SK-N-SH (cell line): Measurements from ENCODE around the gene KIF11. TPM values are rescaled to one million over a fixed set of nuclear protein-coding genes. Genes with fewer than 3 reads are reported as not detected.

Experiments
- CTCF ChIA-PET: fragments of 300-600, 350-600 bp; formaldehyde crosslinking; extraction: SDS; loops from one replicate; lab custom pipeline; 2021; lab: Yijun Ruan, JAX
- POLR2A ChIA-PET: fragments of 350-600 bp; sonication (Branson Sonifier 250); formaldehyde crosslinking; extraction: SDS; loops from one replicate; lab custom pipeline; 2020; ENCODE audit warnings: antibody characterized with exemption, inconsistent platforms; lab: Yijun Ruan, JAX
- DNase-seq: peaks from one replicate; pipeline ENCODE4 v3.0.0; 2012
- H2AFZ ChIP-seq: fragments of 200-600 bp; sonication (generic); 2 replicates; pipeline ENCODE4 v1.8.1; 2016; ENCODE audit warnings: antibody characterized with exemption, mild to moderate bottlenecking, low read depth
- H3F3A ChIP-seq: fragments of 200-600 bp; sonication (generic); replicated peaks from 2 replicates; pipeline ENCODE3; 2016; ENCODE audit warnings: antibody characterized with exemption, mild to moderate bottlenecking; ENCODE audit not compliant: insufficient read depth
- H3K27ac ChIP-seq, 2 experiments: fragments of 200-500 bp in 1 of 2; fragments of 200-600 bp in 1 of 2; sonication (Bioruptor generic) in 1 of 2; sonication (generic), shearing (Covaris generic) in 1 of 2; 2 replicates each; pipeline versions ENCODE4 v1.5.1 to v1.6.1; 2014 to 2016; ENCODE audit warnings: low read depth in 2 of 2, inconsistent platforms in 1 of 2, low read length in 1 of 2, mild to moderate bottlenecking in 1 of 2, mixed read lengths in 1 of 2
- H3K27me3 ChIP-seq: fragments of 200-600 bp; sonication (generic), shearing (Covaris generic); 2 replicates; pipeline ENCODE4 v1.6.1; 2016; ENCODE audit warnings: mixed run types; ENCODE audit not compliant: insufficient read depth
- H3K36me3 ChIP-seq, 2 experiments: fragments of 200-500 bp in 1 of 2; fragments of 200-600 bp in 1 of 2; sonication (Bioruptor generic) in 1 of 2; sonication (generic) in 1 of 2; replicated peaks in 1 of 2; 2 replicates each; pipeline versions ENCODE3 to v1.5.1; 2014 to 2016; ENCODE audit warnings: low read length in 1 of 2, mild to moderate bottlenecking in 1 of 2; ENCODE audit not compliant: insufficient read depth in 2 of 2, control insufficient read depth in 1 of 2
- H3K4me1 ChIP-seq, 2 experiments: fragments of 200-500 bp in 1 of 2; fragments of 200-600 bp in 1 of 2; sonication (Bioruptor generic) in 1 of 2; sonication (generic), shearing (Covaris generic) in 1 of 2; 2 replicates each; pipeline versions ENCODE4 v1.5.1 to v1.6.1; 2014 to 2016; ENCODE audit warnings: low read depth in 1 of 2, low read length in 1 of 2, mixed run types in 1 of 2; ENCODE audit not compliant: insufficient read depth in 2 of 2, control insufficient read depth in 1 of 2
- H3K4me2 ChIP-seq: fragments of 200-600 bp; sonication (generic), shearing (Covaris generic); 2 replicates; pipeline ENCODE4 v1.6.1; 2017; ENCODE audit warnings: mixed run types
- H3K4me3 ChIP-seq, 2 experiments: fragments of 200-500 bp in 1 of 2; fragments of 200-600 bp in 1 of 2; sonication (Bioruptor generic) in 1 of 2; sonication (generic), shearing (Covaris generic) in 1 of 2; 2 replicates each; pipeline versions ENCODE4 v1.5.1 to v1.8.1; 2014 to 2016; ENCODE audit warnings: low read depth in 2 of 2, inconsistent platforms in 1 of 2, low read length in 1 of 2, mild to moderate bottlenecking in 1 of 2, mixed read lengths in 1 of 2, moderate library complexity in 1 of 2
- H3K79me2 ChIP-seq: fragments of 200-600 bp; sonication (generic); 2 replicates; pipeline ENCODE4 v1.8.1; 2017; ENCODE audit warnings: mild to moderate bottlenecking; ENCODE audit not compliant: insufficient read depth
- H3K9ac ChIP-seq: fragments of 200-600 bp; sonication (generic); 2 replicates; pipeline ENCODE4 v1.6.1; 2017; ENCODE audit warnings: mixed run types
- H3K9me2 ChIP-seq: fragments of 200-600 bp; sonication (generic); 2 replicates; pipeline ENCODE4 v1.6.1; 2017; ENCODE audit warnings: mixed run types
- H3K9me3 ChIP-seq: fragments of 200-600 bp; sonication (generic); 2 replicates; pipeline ENCODE4 v1.6.1; 2017; ENCODE audit warnings: mixed run types, mild to moderate bottlenecking, moderate library complexity
- H4K20me1 ChIP-seq: fragments of 200-600 bp; sonication (generic); 2 replicates; pipeline ENCODE4 v1.6.1; 2017; ENCODE audit warnings: mild to moderate bottlenecking, mixed run types; ENCODE audit not compliant: insufficient read depth
- CHD2 ChIP-seq: fragments of 150-350 bp; IDR thresholded peaks from 2 replicates; pipeline ENCODE4 v1.6.1; 2018; ENCODE audit warnings: low read length; ENCODE audit not compliant: partially characterized antibody
- CTCF ChIP-seq: fragments of 200-600 bp; sonication (generic); IDR thresholded peaks from 2 replicates; pipeline ENCODE4 v1.6.1; 2017; ENCODE audit warnings: antibody characterized with exemption, mild to moderate bottlenecking, moderate library complexity
- ELF1 ChIP-seq: IDR thresholded peaks from 2 replicates; pipeline ENCODE4 v1.4.0; 2012
- EZH2phosphoT487 ChIP-seq: fragments of 200-600 bp; sonication (generic); IDR thresholded peaks from 2 replicates; pipeline ENCODE4 v1.6.1; 2017; ENCODE audit warnings: low read depth, mixed run types, mild to moderate bottlenecking, antibody characterized with exemption, moderate library complexity, borderline replicate concordance
- FOSL2 ChIP-seq: IDR thresholded peaks from 2 replicates; pipeline ENCODE4 v1.4.0; 2012; ENCODE audit warnings: low read depth, mild to moderate bottlenecking, moderate library complexity, borderline replicate concordance
- FOXM1 ChIP-seq: IDR thresholded peaks from 2 replicates; pipeline ENCODE4 v1.4.0; 2012; ENCODE audit warnings: low read depth, mild to moderate bottlenecking
- GABPA ChIP-seq: IDR thresholded peaks from 2 replicates; pipeline ENCODE4 v1.4.0; 2012; ENCODE audit warnings: low read depth, mild to moderate bottlenecking
- GATA2 ChIP-seq: sonication (generic); formaldehyde crosslinking; IDR thresholded peaks from 2 replicates; pipeline ENCODE4 v1.5.0; 2020; ENCODE audit warnings: mild to moderate bottlenecking, missing genetic modification reagents
- IRF3 ChIP-seq: fragments of 150-350 bp; IDR thresholded peaks from 2 replicates; pipeline ENCODE4 v1.6.1; 2016; ENCODE audit warnings: mild to moderate bottlenecking, low read depth, low read length
- JUND ChIP-seq: IDR thresholded peaks from 2 replicates; pipeline ENCODE4 v1.4.0; 2012
- MAX ChIP-seq: IDR thresholded peaks from 2 replicates; pipeline ENCODE4 v1.4.0; 2012; ENCODE audit warnings: low read depth
- NFIC ChIP-seq: IDR thresholded peaks from 2 replicates; pipeline ENCODE4 v1.4.0; 2012; ENCODE audit warnings: borderline replicate concordance
- NRF1 ChIP-seq: IDR thresholded peaks from 2 replicates; pipeline ENCODE4 v1.6.1; 2012; ENCODE audit warnings: low read depth, mild to moderate bottlenecking, low read length
- PBX3 ChIP-seq: IDR thresholded peaks from 2 replicates; pipeline ENCODE4; 2012
- POLR2AphosphoS5 ChIP-seq: IDR thresholded peaks from 2 replicates; pipeline ENCODE4 v1.6.1; 2012; ENCODE audit warnings: low read depth, low read length
- RCOR1 ChIP-seq: fragments of 150-350 bp; IDR thresholded peaks from 2 replicates; pipeline ENCODE4 v1.6.1; 2017; ENCODE audit warnings: antibody characterized with exemption, low read length
- SIN3A ChIP-seq: IDR thresholded peaks from 2 replicates; pipeline ENCODE4 v1.6.1; 2012; ENCODE audit warnings: low read depth, mild to moderate bottlenecking, low read length, moderate library complexity, borderline replicate concordance
- SMC3 ChIP-seq: IDR thresholded peaks from 2 replicates; pipeline ENCODE4 v1.6.1; 2012; ENCODE audit warnings: low read depth, low read length, improper control_type of control experiment
- TCF12 ChIP-seq: IDR thresholded peaks from 2 replicates; pipeline ENCODE4 v1.4.0; 2012
- TEAD4 ChIP-seq: IDR thresholded peaks from 2 replicates; pipeline ENCODE4 v1.4.0; 2012; ENCODE audit warnings: mild to moderate bottlenecking, borderline replicate concordance; ENCODE audit not compliant: insufficient read depth
- USF1 ChIP-seq: IDR thresholded peaks from 2 replicates; pipeline ENCODE4 v1.4.0; 2012; ENCODE audit warnings: low read depth, borderline replicate concordance
- YY1 ChIP-seq: IDR thresholded peaks from 2 replicates; pipeline ENCODE4 v1.4.0; 2012; ENCODE audit warnings: low read depth, mild to moderate bottlenecking
- WGBS: methylation state at CpG from one replicate; pipeline ENCODE4 v1.1.6; 2017; ENCODE audit warnings: low lambda C conversion rate; 5-methylcytosine and 5-hydroxymethylcytosine counted together
- polyA plus RNA-seq, 3 experiments: library from polyadenylated mRNA; depleted of rRNA; stranded (reverse); fragments of >200 nt; gene quantifications; 2 replicates each; pipeline ENCODE4 v1.2.3, GENCODE V29; 2012

Gene KIF11
- polyA plus RNA-seq, 1 of the 3 experiments (the other 2 are of a cell fraction) = 4.0 TPM

- POLR2A ChIA-PET = no interaction called here
- CTCF ChIA-PET = interaction anchor here (1.4 kb wide), 1 partner anchor 11 kb away, joined by 3 read pairs; no protein-coding TSS in a partner anchor
- H2AFZ ChIP-seq = no peak overlapping the region
- peaks cover 23 to 24% of the 10 kb centered on the region in 2 experiments for H3K36me3 ChIP-seq
- H3K4me3 ChIP-seq = no peak overlapping the region
- H3K79me2 ChIP-seq = no peaks in the 10 kb centered on the region
- H3K27me3 ChIP-seq = no peaks in the 10 kb centered on the region
- no peaks in the 10 kb centered on the region for H3K4me1 ChIP-seq
- no peaks in the 10 kb centered on the region for H3K9me2 ChIP-seq
- no peak overlapping the region for H3K4me2 ChIP-seq
- TF ChIP-seq ELF1 (no peak), SIN3A (no peak), JUND (no peak), TEAD4 (no peak), USF1 (no peak), SMC3 (no peak), MAX (no peak), EZH2phosphoT487 (no peak), YY1 (no peak), NRF1 (no peak), FOXM1 (no peak), CTCF (no peak), NFIC (no peak), POLR2AphosphoS5 (no peak), RCOR1 (no peak)
- TF ChIP-seq, all 33 proteins: peak for 0
- DNase-seq = no peak
- H3K9ac ChIP-seq = no peak overlapping the region
- 88% methylated on average over 7 of the region's 7 CpGs for WGBS
- H3F3A ChIP-seq = peaks cover 20% of the 10 kb centered on the region
- no peaks in the 10 kb centered on the region for H4K20me1 ChIP-seq
- no peaks in the 10 kb centered on the region for H3K9me3 ChIP-seq
- no peak overlapping the region for H3K27ac ChIP-seq
Observed at GRCh38 chr10:92656266-92656961, 63.5 kb downstream of the KIF11 start.

GRCh38 chr10:92657024-92657423 is 64.1 kb downstream of the KIF11 start:
- Histone ChIP-seq H3K36me3 (peaks cover 21 to 23% of the 10 kb centered on the region in 2 experiments), H3K4me1 (no peaks in the 10 kb centered on the region), H3K9me3 (no peaks in the 10 kb centered on the region), H4K20me1 (no peaks in the 10 kb centered on the region), H3K4me3 (no peak overlapping the region), H3K9me2 (no peaks in the 10 kb centered on the region), H3K27me3 (no peaks in the 10 kb centered on the region), H3K9ac (no peak overlapping the region), H3F3A (peaks cover 20% of the 10 kb centered on the region), H2AFZ (no peak overlapping the region), H3K79me2 (no peaks in the 10 kb centered on the region), H3K27ac (no peak overlapping the region), H3K4me2 (no peak overlapping the region)
- no peak for DNase-seq
- ChIA-PET CTCF (interaction anchor here (1.3 to 1.4 kb wide), 2 partner anchors 12 to 17 kb away, joined by 3 to 4 read pairs; no protein-coding TSS in a partner anchor), POLR2A (no interaction called here)
- 91% methylated on average over 5 of the region's 5 CpGs for WGBS
- no peak for TF ChIP-seq RCOR1
- no peak for TF ChIP-seq GABPA
- no peak for TF ChIP-seq GATA2
- no peak for TF ChIP-seq ELF1
- TF ChIP-seq PBX3 = no peak
- TF ChIP-seq FOSL2 = no peak
- no peak for TF ChIP-seq NRF1
- no peak for TF ChIP-seq CHD2
- TF ChIP-seq IRF3 = no peak
- no peak for TF ChIP-seq FOXM1
- TF ChIP-seq CTCF = no peak
- no peak for TF ChIP-seq SIN3A
- TF ChIP-seq TCF12 = no peak
